Measurements from ENCODE around the gene TRIM63. TPM values are rescaled to one million over a fixed set of nuclear protein-coding genes. Genes with fewer than 3 reads are reported as not detected.

Gene TRIM63
- total and polyA plus RNA-seq, 8 donors = 0.09 to 0.52 (median 0.33) TPM; not detected in 2

GRCh38 chr1:26009796-26010447 lies 57.5 kb downstream of the TRIM63 start:
- intact Hi-C loops (cut with DNase I) = loop anchor here in 2 of 3 donors (10.0 kb wide), 2 partner anchors 125 to 175 kb away; no protein-coding TSS in a partner anchor
- no peak for FAIRE-seq

DNA sequence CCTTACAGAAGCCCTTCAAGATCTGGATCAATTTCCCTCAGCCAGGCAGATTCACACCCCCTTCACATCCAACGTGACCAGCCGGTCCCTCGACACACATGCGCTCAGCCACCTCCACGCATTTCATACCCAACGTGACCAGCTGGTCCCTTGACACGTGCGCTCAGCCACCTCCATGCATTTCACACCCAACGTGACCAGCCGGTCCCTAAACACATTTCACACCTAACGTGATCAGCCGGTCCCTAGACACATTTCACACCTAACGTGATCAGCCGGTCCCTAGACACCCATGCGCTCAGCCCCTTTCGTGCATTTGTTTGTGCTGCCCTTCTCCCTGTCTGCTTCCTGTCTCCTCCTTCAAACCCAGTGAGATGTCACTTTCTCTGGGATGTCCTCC lies 60.7 kb downstream of the TRIM63 start:
- H3K36me3 ChIP-seq = no peaks in the 10 kb centered on the region
- no peak overlapping the region for H3K4me3 ChIP-seq
- no peaks in the 10 kb centered on the region for H3K9me3 ChIP-seq
- 89 to 92% methylated on average over 16 of the region's 16 CpGs for WGBS, 2 donors
- intact Hi-C loops (cut with DNase I) = loop anchor here in 2 of 3 donors (10.0 kb wide), 2 partner anchors 122 to 172 kb away; no protein-coding TSS in a partner anchor
- H3K27ac ChIP-seq = no peak overlapping the region
- DNase-seq = no peak
- TF ChIP-seq, protein P1, sequence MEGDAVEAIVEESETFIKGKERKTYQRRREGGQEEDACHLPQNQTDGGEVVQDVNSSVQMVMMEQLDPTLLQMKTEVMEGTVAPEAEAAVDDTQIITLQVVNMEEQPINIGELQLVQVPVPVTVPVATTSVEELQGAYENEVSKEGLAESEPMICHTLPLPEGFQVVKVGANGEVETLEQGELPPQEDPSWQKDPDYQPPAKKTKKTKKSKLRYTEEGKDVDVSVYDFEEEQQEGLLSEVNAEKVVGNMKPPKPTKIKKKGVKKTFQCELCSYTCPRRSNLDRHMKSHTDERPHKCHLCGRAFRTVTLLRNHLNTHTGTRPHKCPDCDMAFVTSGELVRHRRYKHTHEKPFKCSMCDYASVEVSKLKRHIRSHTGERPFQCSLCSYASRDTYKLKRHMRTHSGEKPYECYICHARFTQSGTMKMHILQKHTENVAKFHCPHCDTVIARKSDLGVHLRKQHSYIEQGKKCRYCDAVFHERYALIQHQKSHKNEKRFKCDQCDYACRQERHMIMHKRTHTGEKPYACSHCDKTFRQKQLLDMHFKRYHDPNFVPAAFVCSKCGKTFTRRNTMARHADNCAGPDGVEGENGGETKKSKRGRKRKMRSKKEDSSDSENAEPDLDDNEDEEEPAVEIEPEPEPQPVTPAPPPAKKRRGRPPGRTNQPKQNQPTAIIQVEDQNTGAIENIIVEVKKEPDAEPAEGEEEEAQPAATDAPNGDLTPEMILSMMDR (IDR thresholded peaks at IDR 0.05) = no peak
- no peaks in the 10 kb centered on the region for H3K4me1 ChIP-seq
- no peak for ATAC-seq
- no peaks in the 10 kb centered on the region for H3K27me3 ChIP-seq
- FAIRE-seq = no peak

More at GRCh38 chr1:26009796-26010447, 57.5 kb downstream of the TRIM63 start:
- H3K4me3 ChIP-seq = no peak overlapping the region
- ATAC-seq (no peak), DNase-seq (no peak)
- TF ChIP-seq, protein P1 (IDR thresholded peaks at IDR 0.05) = no peak
- H3K4me1 ChIP-seq = no peaks in the 10 kb centered on the region
- no peaks in the 10 kb centered on the region for H3K27me3 ChIP-seq
- H3K9me3 ChIP-seq = no peaks in the 10 kb centered on the region
- no peaks in the 10 kb centered on the region for H3K36me3 ChIP-seq
- no peak overlapping the region for H3K27ac ChIP-seq
- 67 to 79% methylated on average over 6 of the region's 6 CpGs for WGBS, 2 donors

GRCh38 chr1:26005434-26006105 lies 61.9 kb downstream of the TRIM63 start:
- TF ChIP-seq, protein P1 (IDR thresholded peaks at IDR 0.05) = no peak
- no peak for FAIRE-seq

GRCh38 chr1:26003756-26004155 lies 63.7 kb downstream of the TRIM63 start:
- Histone ChIP-seq H3K4me1 (peaks cover 0 to under 1% (median 0%) of the 10 kb centered on the region in 3 donors), H3K4me3 (no peak overlapping the region), H3K9me3 (no peaks in the 10 kb centered on the region), H3K27ac (no peak overlapping the region), H3K36me3 (no peaks in the 10 kb centered on the region), H3K27me3 (no peaks in the 10 kb centered on the region)
- DNase-seq = no peak
- TF ChIP-seq, protein P1 (IDR thresholded peaks at IDR 0.05) = no peak
- WGBS, 2 donors = 81 to 84% methylated on average over 2 of the region's 2 CpGs
- intact Hi-C loops (cut with DNase I) = loop anchor here in 2 of 3 donors (5.0 to 10.0 kb wide), 3 partner anchors 106 to 169 kb away; no protein-coding TSS in a partner anchor
- ATAC-seq = no peak
- FAIRE-seq = no peak

More at GRCh38 chr1:26005434-26006105, 61.9 kb downstream of the TRIM63 start:
- intact Hi-C loops (cut with DNase I) = loop anchor here in 2 of 3 donors (10.0 kb wide), 2 partner anchors 121 to 171 kb away; no protein-coding TSS in a partner anchor
- Histone ChIP-seq H3K27ac (no peak overlapping the region), H3K9me3 (no peaks in the 10 kb centered on the region), H3K4me1 (no peaks in the 10 kb centered on the region), H3K4me3 (no peak overlapping the region), H3K27me3 (no peaks in the 10 kb centered on the region), H3K36me3 (no peaks in the 10 kb centered on the region)
- WGBS, 2 donors = 72 to 77% methylated on average over 4 of the region's 4 CpGs
- ATAC-seq (no peak), DNase-seq (no peak)
